Measurements from ENCODE around the gene CDH23. TPM values are rescaled to one million over a fixed set of nuclear protein-coding genes. Genes with fewer than 3 reads are reported as not detected.

The CDH23 gene
- total and polyA plus RNA-seq, 12 donors, result 1.7 to 20.2 (median 7.8) TPM

DNA sequence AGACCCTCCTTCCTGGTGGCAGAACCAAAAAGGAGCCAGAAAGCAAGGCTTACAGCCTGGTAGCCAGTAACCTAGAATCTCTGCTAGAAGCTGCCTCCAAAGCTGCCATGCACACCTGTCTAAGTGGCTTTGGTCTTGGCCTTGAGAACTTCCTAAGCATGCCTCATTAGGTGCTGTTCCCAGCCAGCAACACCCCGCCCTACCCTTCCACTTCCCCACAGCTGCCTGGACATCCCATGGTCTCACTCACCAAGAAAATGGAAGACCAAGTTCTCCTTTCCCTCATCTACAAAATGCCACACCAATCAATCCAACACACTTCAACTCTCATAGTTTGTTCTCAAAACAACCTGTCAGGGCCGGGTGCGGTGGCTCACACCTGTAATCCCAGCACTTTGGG lies 450.1 kb downstream of the CDH23 start:
- DNase-seq, result no peak
- 83 to 93% (median 87%) methylated on average over 3 of the region's 3 CpGs for WGBS, 4 donors
- peak overlapping the region; percentile 10 to 99 (median 66) for H3K27ac ChIP-seq
- H3K4me3 ChIP-seq, result no peak overlapping the region
- peaks cover 56 to 81% of the 10 kb centered on the region in 2 donors for H3K4me1 ChIP-seq (replicated peaks in 1 of 2)
- H3K36me3 ChIP-seq (replicated peaks in 1 of 2), result no peaks in the 10 kb centered on the region
- no peaks in the 10 kb centered on the region for H3K27me3 ChIP-seq
- intact Hi-C loops (cut with DNase I), result no loop called here
- H3K9me3 ChIP-seq (replicated peaks in 1 of 3), result no peaks in the 10 kb centered on the region
- TF ChIP-seq, protein P1, sequence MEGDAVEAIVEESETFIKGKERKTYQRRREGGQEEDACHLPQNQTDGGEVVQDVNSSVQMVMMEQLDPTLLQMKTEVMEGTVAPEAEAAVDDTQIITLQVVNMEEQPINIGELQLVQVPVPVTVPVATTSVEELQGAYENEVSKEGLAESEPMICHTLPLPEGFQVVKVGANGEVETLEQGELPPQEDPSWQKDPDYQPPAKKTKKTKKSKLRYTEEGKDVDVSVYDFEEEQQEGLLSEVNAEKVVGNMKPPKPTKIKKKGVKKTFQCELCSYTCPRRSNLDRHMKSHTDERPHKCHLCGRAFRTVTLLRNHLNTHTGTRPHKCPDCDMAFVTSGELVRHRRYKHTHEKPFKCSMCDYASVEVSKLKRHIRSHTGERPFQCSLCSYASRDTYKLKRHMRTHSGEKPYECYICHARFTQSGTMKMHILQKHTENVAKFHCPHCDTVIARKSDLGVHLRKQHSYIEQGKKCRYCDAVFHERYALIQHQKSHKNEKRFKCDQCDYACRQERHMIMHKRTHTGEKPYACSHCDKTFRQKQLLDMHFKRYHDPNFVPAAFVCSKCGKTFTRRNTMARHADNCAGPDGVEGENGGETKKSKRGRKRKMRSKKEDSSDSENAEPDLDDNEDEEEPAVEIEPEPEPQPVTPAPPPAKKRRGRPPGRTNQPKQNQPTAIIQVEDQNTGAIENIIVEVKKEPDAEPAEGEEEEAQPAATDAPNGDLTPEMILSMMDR (IDR thresholded peaks at IDR 0.05), result no peak
- no peak for TF ChIP-seq POLR2A (IDR thresholded peaks at IDR 0.05)

DNA sequence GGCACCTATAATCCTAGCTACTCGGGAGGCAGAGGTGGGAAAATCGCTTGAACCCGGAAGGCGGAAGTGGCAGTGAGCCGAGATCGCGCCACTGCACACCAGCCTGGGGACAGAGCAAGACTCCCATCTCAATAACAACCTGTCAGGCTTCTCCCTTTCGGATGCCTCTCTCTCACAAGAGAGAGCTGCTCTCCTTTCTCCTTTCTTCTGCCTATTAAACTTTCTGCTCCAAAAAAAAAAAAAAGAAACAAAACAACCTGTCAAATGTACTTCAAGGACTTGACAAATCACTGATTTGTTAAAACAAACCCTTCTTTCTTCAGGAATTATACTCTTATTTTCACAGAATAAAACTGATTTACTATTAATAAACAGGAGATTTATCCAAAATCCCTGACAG lies 450.7 kb downstream of the CDH23 start:
- Histone ChIP-seq H3K4me1 (replicated peaks in 1 of 2) (peaks cover 56 to 85% of the 10 kb centered on the region in 2 donors), H3K36me3 (replicated peaks in 1 of 2) (no peaks in the 10 kb centered on the region), H3K27ac (peak overlapping the region in 4 of 5 donors; percentile 32 to 99 (median 84)), H3K27me3 (no peaks in the 10 kb centered on the region), H3K9me3 (replicated peaks in 1 of 3) (no peaks in the 10 kb centered on the region), H3K4me3 (peak overlapping the region in 1 of 4 donors; percentile 83)
- TF ChIP-seq, protein P1 (IDR thresholded peaks at IDR 0.05), result no peak
- no peak for TF ChIP-seq POLR2A (IDR thresholded peaks at IDR 0.05)
- 72 to 93% (median 83%) methylated on average over 8 of the region's 8 CpGs for WGBS, 4 donors
- intact Hi-C loops (cut with DNase I), result no loop called here
- DNase-seq, result no peak

DNA sequence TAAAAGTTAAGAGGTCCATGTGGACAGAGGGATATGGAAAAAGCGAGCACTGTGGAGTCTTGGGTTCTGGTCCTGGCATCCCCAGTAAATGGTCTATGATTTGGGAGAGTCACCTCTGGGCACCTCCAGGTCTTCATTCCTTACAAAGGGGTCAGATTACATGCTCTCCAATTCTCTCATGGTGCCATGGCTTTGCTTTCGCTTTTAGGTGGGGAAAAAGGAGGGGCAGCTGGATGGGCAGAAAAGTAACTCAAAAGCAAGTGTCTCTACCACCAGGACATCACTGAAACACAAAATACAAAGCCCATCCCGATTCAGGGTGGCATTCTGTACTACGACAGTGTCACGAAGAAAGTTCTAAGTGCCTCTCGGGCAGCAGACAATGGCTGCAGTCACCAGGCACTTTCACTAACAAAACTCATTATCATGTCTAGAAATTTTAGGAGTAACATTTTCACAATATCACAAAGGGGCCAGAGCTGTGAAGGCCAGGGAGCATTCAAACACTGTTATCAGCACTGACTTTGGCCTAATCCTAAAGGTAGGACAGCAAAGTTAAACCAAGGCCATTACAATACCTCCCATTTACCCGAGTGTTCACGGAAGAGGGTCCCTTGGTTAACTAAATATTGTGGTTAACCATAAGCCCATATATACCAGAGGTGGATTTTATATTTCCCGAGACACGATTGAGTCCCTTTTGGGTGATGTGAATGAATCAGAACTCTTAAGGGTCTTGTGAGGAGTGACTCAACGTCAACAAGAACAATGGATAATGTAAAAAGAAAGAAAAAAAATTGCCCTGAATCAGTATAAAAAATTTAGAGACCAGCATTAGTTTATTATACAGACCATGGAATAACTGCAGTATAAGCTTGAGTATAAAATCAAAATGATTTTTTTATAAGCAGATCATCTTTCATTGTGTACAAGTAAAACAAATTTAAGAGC lies 451.9 kb downstream of the CDH23 start:
- H3K4me3 ChIP-seq, result peak overlapping the region in 1 of 4 donors; percentile 83
- DNase-seq, result no peak
- no peaks in the 10 kb centered on the region for H3K9me3 ChIP-seq (replicated peaks in 1 of 3)
- WGBS, 4 donors, result 54 to 62% (median 59%) methylated on average over 10 to 11 of the region's 11 CpGs
- H3K36me3 ChIP-seq (replicated peaks in 1 of 2), result no peaks in the 10 kb centered on the region
- TF ChIP-seq POLR2A (IDR thresholded peaks at IDR 0.05), result no peak
- TF ChIP-seq, protein P1 (IDR thresholded peaks at IDR 0.05), result no peak
- H3K4me1 ChIP-seq (replicated peaks in 1 of 2), result peaks cover 49 to 73% of the 10 kb centered on the region in 2 donors
- intact Hi-C loops (cut with DNase I), result no loop called here
- H3K27me3 ChIP-seq, result no peaks in the 10 kb centered on the region
- H3K27ac ChIP-seq, result peak overlapping the region in 3 of 5 donors; percentile 97 to 99 (median 98)

DNA sequence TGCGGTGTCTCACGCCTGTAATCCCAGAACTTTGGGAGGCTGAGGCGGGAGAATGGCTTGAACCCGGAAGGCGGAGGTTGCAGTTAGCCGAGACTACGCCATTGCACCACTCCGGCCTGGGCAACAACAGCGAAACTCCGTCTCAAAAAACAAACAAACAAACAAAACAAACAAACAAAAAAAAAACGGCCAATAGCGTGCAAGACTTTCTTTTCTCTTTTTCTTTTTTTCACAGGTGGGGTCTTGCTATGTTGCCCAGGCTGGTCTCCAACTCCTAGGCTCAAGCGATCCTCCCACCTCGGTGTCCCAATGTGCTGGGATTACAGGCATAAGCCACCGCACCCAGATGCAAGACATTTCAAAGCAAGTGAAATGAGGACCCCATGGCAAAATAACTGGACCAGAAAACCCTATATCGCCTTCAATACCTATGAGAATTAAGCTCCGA lies 452.8 kb downstream of the CDH23 start:
- intact Hi-C loops (cut with DNase I), result no loop called here
- Histone ChIP-seq H3K9me3 (replicated peaks in 1 of 3) (no peaks in the 10 kb centered on the region), H3K27me3 (no peaks in the 10 kb centered on the region), H3K27ac (peak overlapping the region in 4 of 5 donors; percentile 7 to 99 (median 98)), H3K4me3 (peak overlapping the region in 2 of 4 donors; percentile 79 to 83), H3K4me1 (replicated peaks in 1 of 2) (peaks cover 45 to 64% of the 10 kb centered on the region in 2 donors), H3K36me3 (replicated peaks in 1 of 2) (no peaks in the 10 kb centered on the region)
- WGBS, 4 donors, result 77 to 91% (median 84%) methylated on average over 17 of the region's 17 CpGs
- DNase-seq, result no peak
- TF ChIP-seq, protein P1 (IDR thresholded peaks at IDR 0.05), result no peak
- peak in 1 of 2 donors; percentile 6 for TF ChIP-seq POLR2A (IDR thresholded peaks at IDR 0.05)

Data from adrenal gland (tissue), 12 donors.